ENCODE results near the gene ANKS1A.

The ANKS1A gene

DNA sequence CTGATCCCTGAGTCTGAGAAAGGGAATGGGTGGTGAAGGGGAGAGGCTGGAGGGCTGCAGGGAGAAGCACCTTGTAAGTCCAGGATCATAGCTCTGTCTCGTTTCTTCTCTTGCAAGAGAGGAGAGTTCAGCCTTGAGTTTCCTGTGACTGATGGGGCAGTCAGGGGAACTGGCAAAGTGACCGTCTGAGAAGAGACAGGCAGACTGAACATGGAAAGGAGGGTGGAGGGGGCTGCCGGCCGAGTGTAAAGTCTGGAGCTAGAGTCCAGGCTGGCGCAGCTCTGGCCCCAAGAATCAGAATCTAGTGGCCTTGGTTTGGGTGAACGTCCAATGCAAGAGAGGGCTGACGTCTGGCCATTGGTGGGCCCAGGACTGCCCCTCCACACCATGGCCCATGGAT, 179.6 kb downstream of the ANKS1A start:
- TF ChIP-seq POLR2A (IDR thresholded peaks at IDR 0.05; ENCODE audit: low read length) (no peak), GATA1 (IDR thresholded peaks at IDR 0.05; ENCODE audit: low read depth, low read length) (no peak)
- DNase-seq: no peak

DNA sequence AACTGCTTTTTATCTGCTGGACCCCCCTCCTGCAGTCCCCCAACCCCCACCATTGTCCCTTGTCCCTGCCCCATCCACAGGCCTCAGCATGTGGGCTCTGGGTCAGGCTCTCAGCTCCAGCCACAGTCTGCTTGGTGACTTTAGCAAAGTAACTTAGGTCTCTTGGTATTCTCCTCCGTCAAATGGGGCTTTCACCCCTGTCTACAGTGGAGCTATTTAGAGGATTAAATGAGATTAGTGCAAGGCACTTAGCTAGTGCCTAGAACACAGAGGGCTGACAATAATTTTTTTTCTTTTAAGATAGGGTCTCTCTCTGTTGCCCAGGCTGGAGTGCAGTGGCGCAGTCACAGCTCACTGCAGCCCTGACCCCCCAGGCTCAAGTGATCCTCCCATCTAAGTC, 180.2 kb downstream of the ANKS1A start:
- TF ChIP-seq GATA1 (IDR thresholded peaks at IDR 0.05; ENCODE audit: low read depth, low read length): no peak
- no peak for TF ChIP-seq POLR2A (IDR thresholded peaks at IDR 0.05; ENCODE audit: low read length)

DNA sequence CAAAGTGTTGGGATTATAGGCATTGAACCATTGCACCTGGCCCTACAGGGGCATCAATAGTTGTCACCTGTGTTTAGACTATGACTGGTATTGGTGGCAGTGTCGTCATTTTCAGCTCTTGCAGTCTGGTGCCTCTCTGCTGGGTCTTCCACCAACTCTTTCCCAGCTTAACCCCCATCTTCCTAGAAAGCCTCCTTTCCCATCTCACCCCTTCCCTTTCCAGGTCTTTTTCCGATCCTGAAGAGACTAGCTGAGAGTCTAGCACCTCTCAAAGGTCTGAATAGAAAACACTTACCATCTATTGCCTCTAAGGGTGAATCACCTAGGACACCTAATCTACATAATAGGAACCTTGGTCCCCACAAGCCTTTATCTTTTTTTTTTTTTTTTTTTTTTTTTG, 181.1 kb downstream of the ANKS1A start:
- no peak for TF ChIP-seq POLR2A (IDR thresholded peaks at IDR 0.05; ENCODE audit: low read length)
- TF ChIP-seq GATA1 (IDR thresholded peaks at IDR 0.05; ENCODE audit: low read depth, low read length): no peak
- DNase-seq: no peak

More for the DNA sequence above, 180.2 kb downstream of the ANKS1A start:
- no peak for DNase-seq

DNA sequence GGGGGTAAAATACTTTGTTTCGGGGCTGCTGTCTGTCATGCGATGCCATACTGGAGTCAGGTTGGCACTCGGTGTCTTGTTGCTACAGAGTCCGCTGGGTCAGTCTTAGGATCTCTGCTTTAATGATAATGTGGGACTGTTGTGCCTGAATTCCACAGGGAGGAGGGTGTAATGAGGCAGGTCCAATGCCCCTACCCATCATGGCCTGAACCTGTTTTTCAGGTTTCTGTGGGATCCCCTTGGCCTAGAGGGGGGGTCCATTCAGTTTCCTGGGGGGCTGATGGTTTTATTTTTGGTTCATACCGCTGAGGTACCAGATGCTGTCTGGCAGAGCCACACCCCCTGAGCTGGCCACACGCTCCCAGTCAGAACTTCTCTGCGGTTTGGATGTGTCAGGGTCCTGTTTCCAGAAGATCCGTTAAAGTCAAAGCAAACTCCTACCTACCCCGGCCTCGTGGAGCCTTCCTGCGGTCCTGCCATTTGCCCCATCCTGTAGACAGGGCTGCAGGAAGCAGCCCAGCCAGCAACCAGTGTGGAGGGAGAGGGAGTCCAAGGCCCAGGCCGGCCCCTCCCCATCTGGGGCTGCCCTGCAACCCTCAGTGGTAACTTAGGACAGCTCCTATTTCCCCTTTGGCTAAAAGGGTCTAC, 182.4 kb downstream of the ANKS1A start:
- DNase-seq: no peak
- no peak for TF ChIP-seq POLR2A (IDR thresholded peaks at IDR 0.05; ENCODE audit: low read length)
- no peak for TF ChIP-seq GATA1 (IDR thresholded peaks at IDR 0.05; ENCODE audit: low read depth, low read length)

DNA sequence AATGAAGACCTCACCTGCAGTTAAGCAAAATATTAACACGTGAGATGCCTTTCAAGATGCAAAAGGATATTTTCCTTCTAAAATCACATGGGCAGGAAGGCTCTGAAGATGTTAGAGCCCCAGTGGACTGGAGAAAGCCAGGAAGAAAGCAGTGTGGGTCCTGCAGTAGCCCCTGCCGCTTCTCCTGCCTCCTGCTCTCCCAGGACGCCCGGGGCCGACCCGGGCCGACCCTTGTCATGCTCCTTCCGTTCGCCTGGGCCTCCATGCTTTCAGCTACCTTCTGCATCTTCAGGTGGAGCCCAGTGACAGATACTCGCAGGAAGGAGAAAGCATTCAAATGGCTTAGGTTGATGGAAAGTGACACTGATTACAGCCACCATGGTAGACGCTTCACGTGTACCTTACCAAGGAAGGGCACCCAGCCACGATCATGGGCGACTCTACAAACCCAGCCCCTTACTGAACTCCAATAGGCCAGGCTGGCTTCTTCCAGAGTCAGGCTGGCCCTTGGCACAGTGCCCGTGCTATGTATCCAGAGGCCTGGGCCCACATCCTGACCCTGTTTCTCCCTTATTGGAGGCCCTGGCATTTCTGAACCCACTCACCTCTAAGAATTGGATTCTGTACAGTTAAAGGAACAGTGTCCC, 183.1 kb downstream of the ANKS1A start:
- DNase-seq: no peak
- TF ChIP-seq GATA1 (IDR thresholded peaks at IDR 0.05; ENCODE audit: low read depth, low read length) (no peak), POLR2A (IDR thresholded peaks at IDR 0.05; ENCODE audit: low read length) (no peak)

DNA sequence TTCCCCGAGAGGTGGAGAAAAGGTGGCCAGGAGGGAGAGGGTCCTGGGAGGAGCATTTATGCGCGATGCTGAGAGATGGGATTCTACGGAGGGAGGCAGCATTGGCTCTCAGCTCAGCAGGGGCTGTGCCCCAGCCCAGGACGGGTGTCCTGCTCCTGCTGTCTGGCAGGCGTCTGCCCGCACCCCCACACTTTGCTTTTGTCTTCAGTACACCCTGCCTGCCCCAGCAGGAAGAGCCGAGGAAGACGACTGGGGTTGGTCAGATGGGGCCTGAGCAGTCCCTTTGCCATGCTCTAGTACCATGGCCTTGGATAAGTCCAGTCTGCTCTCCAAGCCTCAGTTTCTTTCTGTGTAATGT, 183.6 kb downstream of the ANKS1A start:
- TF ChIP-seq POLR2A (IDR thresholded peaks at IDR 0.05; ENCODE audit: low read length): no peak
- TF ChIP-seq GATA1 (IDR thresholded peaks at IDR 0.05; ENCODE audit: low read depth, low read length): no peak

DNA sequence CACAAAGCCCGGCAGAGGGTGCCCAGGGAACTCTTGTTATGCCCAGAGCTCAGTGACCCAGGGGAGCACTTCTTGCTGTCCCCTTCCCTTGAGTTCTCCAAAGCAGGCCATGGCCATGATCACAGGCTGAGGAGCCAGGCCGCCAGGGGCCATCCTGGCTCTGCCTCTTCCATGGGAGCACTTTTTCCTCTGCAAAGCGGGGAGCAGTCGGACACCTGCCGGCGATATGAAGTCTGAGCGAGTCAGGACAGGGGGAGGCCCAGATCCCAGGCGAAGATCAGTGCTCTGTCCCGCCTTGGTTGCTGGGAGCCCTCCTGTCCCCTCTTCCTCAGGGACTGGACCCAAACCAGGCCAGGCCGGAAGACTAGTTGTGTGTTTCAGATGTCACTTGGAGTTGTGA, 184.2 kb downstream of the ANKS1A start:
- DNase-seq: no peak
- TF ChIP-seq GATA1 (IDR thresholded peaks at IDR 0.05; ENCODE audit: low read depth, low read length) (no peak), POLR2A (IDR thresholded peaks at IDR 0.05; ENCODE audit: low read length) (no peak)

More for the DNA sequence above, 183.6 kb downstream of the ANKS1A start:
- DNase-seq: no peak

DNA sequence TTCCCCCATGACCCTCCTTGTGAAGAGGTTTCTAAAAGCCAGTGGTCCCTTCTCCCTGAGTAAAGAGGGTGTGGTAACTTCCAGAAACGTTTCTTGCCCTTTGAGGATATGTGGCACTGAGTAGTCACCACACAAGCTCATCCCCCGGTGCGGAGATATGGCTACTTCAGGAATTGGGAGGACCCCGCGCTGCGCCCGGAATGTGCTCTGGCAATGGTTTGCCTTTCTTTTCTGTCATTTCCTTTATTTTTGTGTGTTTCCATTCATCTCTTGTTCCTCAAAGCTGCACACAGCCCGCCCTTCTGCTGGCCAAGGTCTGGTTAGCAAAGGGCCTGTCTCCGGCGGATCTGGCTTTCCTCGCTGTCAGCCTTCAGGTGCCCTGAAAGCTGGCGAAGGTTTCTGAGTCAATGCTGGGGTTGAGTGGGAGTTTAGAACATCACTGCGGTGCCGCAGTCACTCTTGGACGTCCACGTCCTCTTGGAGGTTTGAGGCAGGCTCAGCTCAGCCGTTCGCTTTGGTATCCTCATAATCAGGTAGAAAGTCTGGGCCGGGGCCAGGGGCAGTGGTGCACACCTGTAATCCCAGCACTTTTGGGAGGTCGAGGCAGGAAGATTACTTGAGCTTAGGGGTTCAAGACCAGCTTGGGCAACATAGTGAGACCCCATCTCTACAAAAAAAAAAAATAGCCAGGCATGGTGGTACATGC, 184.9 kb downstream of the ANKS1A start:
- TF ChIP-seq GATA1 (IDR thresholded peaks at IDR 0.05; ENCODE audit: low read depth, low read length) (no peak), POLR2A (IDR thresholded peaks at IDR 0.05; ENCODE audit: low read length) (no peak)
- DNase-seq: no peak

DNA sequence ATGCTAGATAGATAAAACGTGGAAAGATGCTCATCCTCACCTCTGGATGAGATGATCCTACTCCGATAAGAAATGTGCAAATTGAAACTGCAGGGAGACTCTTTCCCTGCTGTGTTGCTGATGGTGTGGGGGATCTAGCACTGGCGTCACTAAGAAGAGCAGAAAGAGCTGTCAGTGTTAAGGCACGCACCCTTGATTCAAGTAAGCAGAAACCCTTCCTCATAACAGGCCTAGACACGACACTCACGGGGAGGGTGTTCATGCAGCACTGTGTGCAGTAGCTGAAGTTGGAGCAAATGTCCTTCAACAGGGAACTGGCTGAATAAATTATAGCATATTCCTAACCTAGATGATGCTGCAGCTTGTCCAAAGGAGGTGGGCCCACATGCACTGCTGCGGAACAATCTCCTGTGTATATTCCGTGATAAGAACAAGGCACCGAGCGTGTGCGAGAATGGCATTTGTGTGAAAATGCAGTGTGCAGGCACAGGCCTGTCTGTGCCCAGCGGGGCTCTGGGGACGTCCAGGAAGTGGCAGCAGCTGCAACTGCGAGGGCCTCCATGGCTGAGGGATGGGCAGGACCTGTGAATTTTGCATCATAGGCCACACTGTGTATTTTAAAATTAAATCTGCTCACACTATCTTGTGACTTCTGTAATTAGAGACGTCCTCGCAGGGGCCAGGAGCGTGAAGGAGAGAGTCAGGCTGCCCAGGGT, 188.1 kb downstream of the ANKS1A start:
- DNase-seq: no peak
- TF ChIP-seq GATA1 (IDR thresholded peaks at IDR 0.05; ENCODE audit: low read depth, low read length) (no peak), POLR2A (IDR thresholded peaks at IDR 0.05; ENCODE audit: low read length) (no peak)

DNA sequence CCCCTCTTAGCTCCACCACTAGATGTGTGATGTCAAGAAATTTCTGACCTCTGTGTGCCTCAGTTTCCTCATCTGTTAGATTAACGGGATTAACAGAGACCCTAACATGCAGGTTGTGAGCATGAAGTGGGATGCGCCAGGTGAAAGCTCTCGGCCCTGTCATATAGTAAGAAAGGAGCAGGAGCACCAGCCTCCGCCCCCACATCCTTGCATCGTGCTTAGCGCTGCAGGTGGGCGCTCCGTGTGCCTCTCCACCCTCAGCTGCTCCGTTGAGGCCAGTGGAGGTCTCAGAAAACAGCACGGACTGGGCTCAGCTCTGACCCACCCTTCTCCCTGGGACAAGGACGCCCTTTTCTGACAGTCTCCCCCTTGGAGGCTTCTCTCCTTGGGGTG, 188.7 kb downstream of the ANKS1A start:
- no peak for DNase-seq
- TF ChIP-seq GATA1 (IDR thresholded peaks at IDR 0.05; ENCODE audit: low read depth, low read length): no peak
- no peak for TF ChIP-seq POLR2A (IDR thresholded peaks at IDR 0.05; ENCODE audit: low read length)

DNA sequence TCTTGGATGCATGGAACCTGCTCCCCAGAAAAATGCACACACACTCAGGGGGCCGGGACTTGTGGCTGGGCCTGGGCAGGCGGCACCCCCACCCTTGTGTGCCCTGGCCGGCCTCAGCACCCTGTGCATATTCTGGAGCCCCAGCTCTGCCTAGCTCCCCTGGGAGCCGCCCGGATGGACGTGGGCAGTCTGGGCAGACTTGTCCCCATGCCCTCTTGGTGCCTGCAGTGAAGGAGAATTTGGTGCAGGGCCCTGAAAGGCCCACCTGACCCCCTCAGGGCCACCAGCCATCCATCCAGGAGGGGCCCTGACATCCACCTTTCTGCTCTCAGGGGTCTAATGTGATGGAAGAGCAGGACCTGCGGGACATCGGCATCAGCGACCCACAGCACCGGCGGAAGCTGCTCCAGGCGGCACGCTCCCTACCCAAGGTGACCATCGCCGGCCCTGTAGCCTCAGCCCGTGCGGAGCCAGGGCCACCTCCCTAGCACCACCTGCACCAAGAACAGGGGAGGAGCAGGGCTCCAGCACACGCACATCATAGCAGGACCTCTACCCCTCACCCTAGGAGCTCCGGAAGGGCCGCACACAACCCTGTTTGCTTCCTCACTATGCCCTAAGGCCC, 189.3 kb downstream of the ANKS1A start:
- DNase-seq: no peak
- TF ChIP-seq POLR2A (IDR thresholded peaks at IDR 0.05; ENCODE audit: low read length) (no peak), GATA1 (IDR thresholded peaks at IDR 0.05; ENCODE audit: low read depth, low read length) (no peak)

DNA sequence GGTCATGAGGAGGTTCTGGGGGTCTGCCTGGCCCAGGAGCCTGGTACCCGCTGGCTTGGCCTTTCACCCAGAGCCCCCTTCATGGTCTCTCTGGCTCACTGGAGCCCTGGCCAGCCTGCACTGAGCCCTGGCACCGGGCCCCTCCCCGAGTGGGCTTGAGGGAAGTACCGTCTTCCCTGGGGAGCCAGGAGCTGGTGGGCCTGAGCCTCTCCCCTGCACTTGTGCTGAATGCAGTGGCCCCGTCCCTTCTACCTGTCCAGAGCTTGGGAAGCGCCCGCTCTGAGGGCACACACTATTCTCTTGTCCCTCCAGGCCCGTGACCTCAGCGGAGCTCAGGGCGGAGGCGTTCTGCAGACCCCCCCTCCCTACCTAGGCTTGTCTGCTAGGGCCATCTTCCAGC, 189.8 kb downstream of the ANKS1A start:
- no peak for DNase-seq
- no peak for TF ChIP-seq GATA1 (IDR thresholded peaks at IDR 0.05; ENCODE audit: low read depth, low read length)
- no peak for TF ChIP-seq POLR2A (IDR thresholded peaks at IDR 0.05; ENCODE audit: low read length)

DNA sequence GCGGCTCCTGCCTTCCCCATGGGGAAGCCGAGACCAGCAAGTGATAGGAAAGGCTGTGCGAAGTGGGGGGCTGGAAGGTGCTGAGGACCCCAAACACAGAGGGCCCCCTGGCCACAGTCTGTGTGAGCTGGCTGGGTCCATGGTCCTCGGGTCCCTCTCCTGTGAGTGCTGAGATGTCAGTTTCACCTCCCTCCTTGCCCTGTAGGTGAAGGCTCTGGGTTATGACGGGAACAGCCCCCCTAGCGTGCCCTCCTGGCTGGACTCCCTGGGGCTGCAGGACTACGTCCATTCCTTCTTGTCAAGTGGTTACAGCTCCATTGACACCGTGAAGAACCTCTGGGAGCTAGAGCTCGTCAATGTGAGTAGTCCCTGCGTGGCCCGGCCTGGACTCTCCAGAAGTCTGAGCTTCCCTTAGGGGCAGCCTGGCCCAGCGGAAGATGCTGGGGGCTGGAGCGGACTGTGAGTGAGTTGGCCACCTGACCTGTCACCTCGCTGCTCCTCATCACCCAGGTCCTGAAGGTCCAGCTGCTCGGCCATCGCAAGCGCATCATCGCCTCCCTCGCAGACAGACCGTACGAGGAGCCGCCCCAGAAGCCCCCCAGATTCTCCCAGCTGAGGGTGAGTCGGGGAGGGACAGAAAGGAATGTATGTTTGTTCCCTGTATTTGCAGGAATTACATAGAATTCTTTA, 190.4 kb downstream of the ANKS1A start:
- no peak for DNase-seq
- TF ChIP-seq POLR2A (IDR thresholded peaks at IDR 0.05; ENCODE audit: low read length) (no peak), GATA1 (IDR thresholded peaks at IDR 0.05; ENCODE audit: low read depth, low read length) (no peak)
